Stomach (tissue), 4 donors: ENCODE results near the gene MARCHF3.

Experiments used
- CTCF ChIP-seq, 7 experiments: fragments of 450-650 bp in 4 of 7; fragments of 200-600 bp in 3 of 7; sonication (generic) in 3 of 7; IDR thresholded peaks; one replicate each; pipeline ENCODE4 v1.5.1; 2016 to 2019; ENCODE audit warnings: antibody characterized with exemption in 7 of 7, control low read depth in 2 of 7, mild to moderate bottlenecking in 1 of 7
- POLR2A ChIP-seq, 4 donors: fragments of 450-650 bp; IDR thresholded peaks; one replicate each; pipeline ENCODE4 v1.6.1; 2016; ENCODE audit warnings: antibody characterized with exemption in 4 of 4, control low read depth in 2 of 4, mild to moderate bottlenecking in 1 of 4, moderate library complexity in 1 of 4
- POLR2AphosphoS5 ChIP-seq, 3 donors: sonication (generic); formaldehyde crosslinking; IDR thresholded peaks; one replicate each; pipeline ENCODE4 v1.6.1; 2016; ENCODE audit warnings: antibody characterized with exemption in 3 of 3

GRCh38 chr5:126909856-126910255 is 120.5 kb downstream of the MARCHF3 start:
- no peak for TF ChIP-seq CTCF (IDR thresholded peaks at IDR 0.05)
- TF ChIP-seq POLR2A (IDR thresholded peaks at IDR 0.05), result no peak
- no peak for TF ChIP-seq POLR2AphosphoS5 (IDR thresholded peaks at IDR 0.05)
